BLaER1 treated with 17β-estradiol and CSF1 and Interleukin-3, amounts not matched to agents 10 nM and 100 nM (cell line): ENCODE results near the gene HMGN4.

Source experiments
- H3K27ac ChIP-seq, 11 experiments: shearing (Covaris generic); formaldehyde crosslinking; 2 replicates each; pipeline ENCODE4 v1.8.1; 2022
- H3K27me3 ChIP-seq, 11 experiments: shearing (Covaris generic); formaldehyde crosslinking; 2 replicates each; pipeline ENCODE4 v1.8.1; 2022
- H3K36me3 ChIP-seq, 11 experiments: shearing (Covaris generic); formaldehyde crosslinking; 2 replicates each; pipeline ENCODE4 v1.8.1; 2022
- H3K4me1 ChIP-seq, 10 experiments: shearing (Covaris generic); formaldehyde crosslinking; 2 replicates each; pipeline ENCODE4 v1.8.1; 2022
- H3K4me2 ChIP-seq, 11 experiments: shearing (Covaris generic); formaldehyde crosslinking; 2 replicates each; pipeline ENCODE4 v1.8.1; 2022
- H3K4me3 ChIP-seq, 10 experiments: shearing (Covaris generic); formaldehyde crosslinking; 2 replicates each; pipeline ENCODE4 v1.8.1; 2022
- H3K9ac ChIP-seq, 11 experiments: shearing (Covaris generic); formaldehyde crosslinking; 2 replicates each; pipeline ENCODE4 v1.8.1; 2022
- H3K9me3 ChIP-seq, 11 experiments: shearing (Covaris generic); formaldehyde crosslinking; replicated peaks in 1 of 11; 2 replicates each; pipeline ENCODE4 v1.8.1; 2022
- H4K20me1 ChIP-seq, 11 experiments: shearing (Covaris generic); formaldehyde crosslinking; 2 replicates each; pipeline ENCODE4 v1.8.1; 2022
- Cebpa-rat ChIP-seq, 11 experiments: shearing (Covaris generic); IDR thresholded peaks; 2 replicates each; pipeline ENCODE4 v1.8.1; 2022

HMGN4 gene

GRCh38 chr6:26537846-26538571 lies at the start of gene HMGN4:
HMGN4 (plus strand) TSS chr6:26538366; CDS start chr6:26545207, 6,841 bp downstream.
- Histone ChIP-seq H4K20me1 (peaks cover 0 to 18% (median 0%) of the 10 kb centered on the region in 11 experiments; a peak in 4 of 22 replicates), H3K27ac (peak within 1 kb of the TSS; percentile 77 to 96 (median 89)), H3K4me2 (peak within 1 kb of the TSS; percentile 85 to 96 (median 92)), H3K9ac (peak within 1 kb of the TSS; percentile 88 to 95 (median 91)), H3K27me3 (no peaks in the 10 kb centered on the region), H3K9me3 (no peaks in the 10 kb centered on the region), H3K36me3 (peaks cover 12 to 31% (median 22%) of the 10 kb centered on the region in 11 experiments; a peak in 21 of 22 replicates), H3K4me1 (peaks cover 37 to 71% (median 59%) of the 10 kb centered on the region in 10 experiments), H3K4me3 (peak within 1 kb of the TSS; percentile 78 to 99 (median 85))
- TF ChIP-seq Cebpa-rat (IDR thresholded peaks at IDR 0.05) = no peak

- Histone ChIP-seq H3K9me3 (peaks cover 15 to 26% (median 20%) of the 10 kb centered on the region in 11 experiments), H3K27ac (no peak overlapping the region), H4K20me1 (no peaks in the 10 kb centered on the region), H3K27me3 (no peaks in the 10 kb centered on the region), H3K4me1 (peaks cover 0 to 5% (median 4%) of the 10 kb centered on the region in 10 experiments; a peak in 11 of 20 replicates), H3K4me2 (no peak overlapping the region), H3K4me3 (no peak overlapping the region), H3K9ac (no peak overlapping the region), H3K36me3 (no peaks in the 10 kb centered on the region)
- TF ChIP-seq Cebpa-rat (IDR thresholded peaks at IDR 0.05) = no peak
Measured at GRCh38 chr6:26489996-26490964, 47.9 kb upstream of the HMGN4 start.

DNA sequence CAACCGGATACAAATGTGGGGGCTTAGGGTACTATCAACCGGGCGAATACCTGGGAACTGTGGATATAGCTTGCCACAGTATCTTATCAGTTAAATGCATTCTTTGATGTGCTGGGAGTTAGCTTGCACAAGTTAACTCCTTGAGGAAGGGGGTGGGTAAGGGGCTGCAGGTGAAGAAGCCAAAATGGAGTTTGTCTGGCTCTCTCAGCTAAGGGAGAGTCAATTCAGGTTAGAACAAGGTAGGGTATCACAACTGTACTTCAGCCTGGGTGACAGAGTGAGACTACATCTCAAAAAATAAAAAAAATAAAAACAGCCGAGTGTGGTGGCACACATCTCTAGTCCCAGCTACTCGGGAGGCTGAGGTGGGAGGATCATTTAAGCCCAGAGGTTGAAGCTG lies 46.6 kb upstream of the HMGN4 start:
- Histone ChIP-seq H3K9me3 (peaks cover 15 to 22% (median 19%) of the 10 kb centered on the region in 11 experiments), H3K9ac (no peak overlapping the region), H3K27me3 (no peaks in the 10 kb centered on the region), H3K4me2 (no peak overlapping the region), H3K4me1 (no peaks in the 10 kb centered on the region), H3K4me3 (no peak overlapping the region), H4K20me1 (no peaks in the 10 kb centered on the region), H3K27ac (no peak overlapping the region), H3K36me3 (no peaks in the 10 kb centered on the region)
- no peak for TF ChIP-seq Cebpa-rat (IDR thresholded peaks at IDR 0.05)

- Histone ChIP-seq H3K9me3 (peaks cover 0 to 6% (median 3%) of the 10 kb centered on the region in 11 experiments; a peak in 13 of 22 replicates), H3K27ac (no peak overlapping the region), H3K4me3 (no peak overlapping the region), H4K20me1 (no peaks in the 10 kb centered on the region), H3K4me2 (no peak overlapping the region), H3K27me3 (no peaks in the 10 kb centered on the region), H3K4me1 (peaks cover 0 to 9% (median 4%) of the 10 kb centered on the region in 10 experiments; a peak in 7 of 20 replicates), H3K9ac (no peak overlapping the region), H3K36me3 (no peaks in the 10 kb centered on the region)
- TF ChIP-seq Cebpa-rat (IDR thresholded peaks at IDR 0.05) = no peak
Measured at GRCh38 chr6:26493258-26493657, 44.9 kb upstream of the HMGN4 start.

GRCh38 chr6:26494117-26494516 lies 44.0 kb upstream of the HMGN4 start:
- TF ChIP-seq Cebpa-rat (IDR thresholded peaks at IDR 0.05) = no peak
- no peak overlapping the region for H3K9ac ChIP-seq

GRCh38 chr6:26495281-26495680 lies 42.9 kb upstream of the HMGN4 start:
- Histone ChIP-seq H3K4me3 (no peak overlapping the region), H3K9ac (no peak overlapping the region), H3K36me3 (no peaks in the 10 kb centered on the region), H3K27ac (no peak overlapping the region), H3K4me1 (peaks cover 4 to 11% (median 7%) of the 10 kb centered on the region in 10 experiments; a peak in 13 of 20 replicates), H3K9me3 (no peaks in the 10 kb centered on the region), H3K4me2 (no peak overlapping the region), H4K20me1 (no peaks in the 10 kb centered on the region), H3K27me3 (no peaks in the 10 kb centered on the region)
- TF ChIP-seq Cebpa-rat (IDR thresholded peaks at IDR 0.05) = no peak

More at GRCh38 chr6:26494117-26494516, 44.0 kb upstream of the HMGN4 start:
- Histone ChIP-seq H3K4me3 (no peak overlapping the region), H3K27me3 (no peaks in the 10 kb centered on the region), H3K27ac (no peak overlapping the region), H3K9me3 (no peaks in the 10 kb centered on the region), H3K4me1 (peaks cover 0 to 9% (median 4%) of the 10 kb centered on the region in 10 experiments; a peak in 7 of 20 replicates), H4K20me1 (no peaks in the 10 kb centered on the region), H3K36me3 (no peaks in the 10 kb centered on the region), H3K4me2 (no peak overlapping the region)

- no peak overlapping the region for H3K27ac ChIP-seq
- H3K27me3 ChIP-seq = no peaks in the 10 kb centered on the region
- H3K4me3 ChIP-seq = no peak overlapping the region
- H3K4me1 ChIP-seq = peaks cover 12 to 24% (median 17%) of the 10 kb centered on the region in 10 experiments
- peak overlapping the region in 3 of 11 experiments; percentile 1 to 3 (median 2); a peak in 2 of 22 replicates for H3K4me2 ChIP-seq
- H3K9me3 ChIP-seq = peaks cover 0 to 4% (median 0%) of the 10 kb centered on the region in 11 experiments; a peak in 3 of 22 replicates
- no peaks in the 10 kb centered on the region for H4K20me1 ChIP-seq
- no peak for TF ChIP-seq Cebpa-rat (IDR thresholded peaks at IDR 0.05)
- H3K36me3 ChIP-seq = no peaks in the 10 kb centered on the region
- no peak overlapping the region for H3K9ac ChIP-seq
Measured at GRCh38 chr6:26497610-26498009, 40.6 kb upstream of the HMGN4 start.

DNA sequence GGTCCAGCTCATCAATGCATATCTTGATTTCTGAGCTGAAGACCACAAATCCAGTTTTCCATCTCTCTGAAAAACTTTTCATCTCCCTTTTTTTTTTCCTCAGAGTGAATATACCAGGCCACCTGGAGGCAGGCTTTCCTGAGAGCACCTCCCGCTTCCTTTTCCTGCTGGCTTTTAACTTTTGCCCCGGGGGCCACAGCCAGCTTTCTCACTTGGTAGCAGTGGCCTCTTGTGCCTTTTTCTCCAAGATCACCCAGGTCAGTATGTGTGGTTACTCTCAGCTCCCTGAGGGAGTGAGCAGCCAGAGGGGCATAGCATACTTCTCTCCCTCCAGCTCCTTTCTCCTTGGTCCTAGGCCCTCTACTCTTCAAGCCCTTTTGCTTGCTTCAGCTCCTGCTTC lies 38.1 kb upstream of the HMGN4 start, which contains the start of gene BTN1A1:
Gene BTN1A1, plus strand, starts transcription at position 202 of the 400 bp plus-strand sequence. CDS start 984 bp downstream, outside the sequence.
- H3K9ac ChIP-seq = no peak within 1 kb of the TSS
- H3K9me3 ChIP-seq = peaks cover 0 to 4% (median 0%) of the 10 kb centered on the region in 11 experiments; a peak in 3 of 22 replicates
- peaks cover 12 to 25% (median 20%) of the 10 kb centered on the region in 10 experiments for H3K4me1 ChIP-seq
- H3K27ac ChIP-seq = no peak within 1 kb of the TSS; a peak in 1 of 22 replicates
- H3K4me3 ChIP-seq = no peak within 1 kb of the TSS
- peak within 1 kb of the TSS in 4 of 11 experiments; percentile 7 to 43 (median 16); a peak in 6 of 22 replicates for H3K4me2 ChIP-seq
- TF ChIP-seq Cebpa-rat (IDR thresholded peaks at IDR 0.05) = no peak
- no peaks in the 10 kb centered on the region for H3K36me3 ChIP-seq
- no peaks in the 10 kb centered on the region for H3K27me3 ChIP-seq
- no peaks in the 10 kb centered on the region for H4K20me1 ChIP-seq
